Activated T-cell treated with anti-CD3 and anti-CD28 coated beads for 24 hours (primary cell): ENCODE measurements around the gene MRPS35.
"Not testable (repeated sequence)": the region's sequence is repeated elsewhere in the genome, so short reads cannot be mapped to it uniquely, and the experiment has no call there.

Source experiments
- DNase-seq: peaks from one replicate; pipeline ENCODE4 v3.0.0-alpha.2; 2020; ENCODE audit warnings: low read depth

The MRPS35 gene

DNA sequence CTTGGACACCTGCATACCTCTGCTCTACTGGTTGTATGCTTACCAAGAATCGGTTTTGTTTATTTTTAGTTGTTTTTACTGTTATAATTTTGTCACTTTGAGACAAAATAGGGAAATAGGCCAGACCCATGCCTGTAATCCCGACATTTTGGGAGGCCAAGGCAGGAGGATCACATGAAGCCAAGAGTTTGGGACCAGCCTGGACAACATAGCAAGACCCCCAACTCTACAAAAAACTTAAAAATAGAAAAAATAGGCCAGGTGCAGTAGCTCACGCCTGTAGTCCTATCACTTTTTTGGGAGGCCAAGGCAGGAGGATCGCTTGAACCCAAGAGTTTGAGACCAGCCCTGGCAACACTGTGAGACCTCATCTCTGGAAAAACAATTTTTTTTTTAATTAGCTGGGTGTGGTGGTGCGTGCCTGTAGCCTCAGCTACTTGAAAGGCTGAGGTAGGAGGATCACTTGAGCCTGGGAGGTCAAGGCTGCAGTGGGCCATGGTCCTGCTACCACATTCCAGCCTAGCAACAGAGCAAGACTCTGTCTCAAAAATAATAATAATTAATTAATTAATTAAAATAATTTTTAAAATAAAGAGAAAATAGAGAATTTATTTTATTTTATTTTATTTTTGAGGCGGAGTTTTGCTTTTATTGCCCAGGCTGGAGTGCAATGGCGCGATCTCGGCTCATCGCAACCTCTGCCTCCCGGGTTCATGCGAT lies 1.3 kb upstream of the MRPS35 start:
- no peak for DNase-seq

DNA sequence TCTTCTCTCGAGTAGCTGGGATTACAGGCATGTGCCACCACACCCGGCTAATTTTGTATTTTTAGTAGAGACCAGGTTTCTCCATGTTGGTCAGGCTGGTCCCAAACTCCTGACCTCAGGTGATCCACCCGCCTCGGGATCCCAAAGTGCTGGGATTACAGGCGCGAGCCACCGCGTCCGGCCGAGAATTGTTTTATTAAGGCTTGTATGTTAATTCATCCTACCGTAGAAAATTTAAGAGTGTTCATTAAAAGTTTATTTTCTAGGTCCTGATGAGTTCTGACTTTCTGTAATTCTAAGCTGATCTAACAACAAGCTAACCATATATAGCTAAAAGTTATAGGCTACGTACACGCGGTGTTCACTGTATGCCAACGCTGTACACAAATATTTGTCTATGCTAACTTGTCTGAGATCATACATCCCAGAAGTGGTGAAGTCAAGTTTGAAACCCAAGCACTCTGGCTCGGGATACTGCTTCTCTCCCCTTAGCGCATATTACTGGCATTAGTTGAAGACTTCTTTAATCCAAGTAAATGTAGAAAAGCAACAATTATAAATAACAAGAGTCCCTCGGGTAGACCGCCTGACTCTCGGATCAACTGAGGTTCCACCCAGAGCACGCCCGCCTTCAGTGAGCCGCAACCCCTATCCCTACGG lies 570 bp upstream of the MRPS35 start:
- DNase-seq: no peak

DNA sequence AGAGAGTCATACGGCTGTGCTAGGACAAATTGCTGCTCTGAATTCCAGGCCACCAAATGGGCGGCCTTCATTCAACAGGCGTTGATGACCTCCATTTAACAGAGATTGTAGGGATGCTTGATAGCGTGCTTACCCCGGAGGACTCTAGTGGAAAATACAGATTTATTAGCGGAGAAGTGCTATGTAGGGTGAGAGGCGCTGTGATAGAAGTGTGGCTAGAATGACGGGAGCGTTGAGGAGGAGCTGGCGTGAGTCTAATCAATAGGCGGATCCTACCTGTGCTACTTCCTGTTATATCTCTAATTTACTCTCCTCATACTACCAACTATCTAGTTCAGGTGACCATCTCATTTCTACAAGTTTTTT lies 668 bp downstream of the MRPS35 start:
- DNase-seq: no peak

DNA sequence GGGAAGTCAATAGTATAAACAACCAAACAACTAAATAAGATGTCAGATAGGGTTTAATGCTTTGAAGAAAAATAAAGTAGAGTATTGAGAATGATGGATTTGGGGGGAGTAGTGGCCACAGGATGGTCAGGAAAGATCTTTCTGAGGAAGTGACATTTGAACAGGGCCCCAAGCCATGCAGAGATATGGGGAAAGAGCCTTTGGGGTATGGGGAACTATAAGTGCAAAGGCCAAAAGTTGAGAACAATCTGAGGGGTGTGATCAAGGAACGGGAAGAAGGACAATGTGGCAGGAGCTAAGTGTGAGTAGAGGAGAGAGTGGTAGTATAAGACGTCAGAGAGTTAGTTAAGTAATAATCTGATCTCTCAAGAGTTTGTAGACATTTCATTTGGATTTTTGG lies 1.3 kb downstream of the MRPS35 start:
- DNase-seq: no peak

DNA sequence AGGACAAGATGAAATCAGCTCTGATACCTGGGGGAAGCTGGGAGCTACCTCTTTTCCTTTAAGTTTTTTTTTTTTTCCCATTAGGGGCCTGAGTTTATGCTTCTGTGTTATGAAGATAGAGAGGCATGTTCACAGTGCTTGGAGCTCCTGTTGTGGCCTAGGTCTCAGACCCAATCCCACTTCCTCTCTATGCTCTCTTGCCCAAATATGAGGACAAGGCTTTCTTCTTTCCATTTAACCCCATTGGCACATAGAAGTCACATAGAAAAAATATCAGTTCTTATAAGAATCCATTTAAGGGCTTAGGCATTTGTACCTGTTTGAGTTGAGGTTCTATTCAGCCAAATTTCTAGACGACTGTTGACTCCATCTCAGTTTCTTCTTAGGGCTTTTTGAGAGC lies 12.6 kb downstream of the MRPS35 start:
- DNase-seq: no peak

DNA sequence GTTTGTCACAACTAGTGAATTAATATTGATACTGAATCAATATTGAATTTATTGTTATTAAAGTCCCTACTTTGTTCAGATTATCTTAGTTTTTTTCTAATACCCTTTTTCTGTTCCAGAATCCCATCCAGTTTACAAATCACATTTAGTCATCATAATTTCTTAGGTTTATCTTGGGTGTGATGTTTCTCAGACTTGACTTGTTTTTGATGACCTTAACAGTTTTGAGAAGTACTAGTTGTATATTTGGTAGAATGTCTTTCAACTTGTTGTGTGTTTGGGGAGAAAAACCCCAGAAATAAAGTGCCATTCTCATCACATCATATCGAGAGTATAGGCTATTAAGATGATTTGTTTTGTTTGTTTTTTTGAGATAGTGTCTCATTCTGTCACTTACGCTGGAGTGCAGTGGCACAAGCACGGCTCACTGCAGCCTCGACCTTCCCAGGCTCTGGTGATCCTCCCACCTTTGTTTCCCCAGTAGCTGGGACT lies 19.5 kb downstream of the MRPS35 start:
- no peak for DNase-seq

DNA sequence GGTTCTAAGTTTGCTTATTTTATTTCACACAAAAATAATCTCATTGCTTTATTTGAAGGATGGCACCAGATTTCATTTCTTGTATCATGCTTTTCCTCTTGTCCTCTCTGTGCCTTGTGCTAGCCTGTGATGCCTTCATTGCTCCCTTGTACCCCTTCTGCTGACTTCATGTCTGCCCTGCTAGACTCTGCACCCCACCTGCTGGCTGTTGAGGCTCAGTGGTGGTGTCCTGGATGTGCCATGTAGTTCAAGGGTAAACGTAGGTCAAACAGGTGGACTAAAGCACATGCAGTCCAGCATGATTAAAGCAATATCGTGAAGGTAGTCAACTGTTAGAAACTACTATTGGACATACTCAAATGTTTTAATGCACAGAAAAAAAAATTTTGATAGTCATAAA lies 21.6 kb downstream of the MRPS35 start:
- no peak for DNase-seq

DNA sequence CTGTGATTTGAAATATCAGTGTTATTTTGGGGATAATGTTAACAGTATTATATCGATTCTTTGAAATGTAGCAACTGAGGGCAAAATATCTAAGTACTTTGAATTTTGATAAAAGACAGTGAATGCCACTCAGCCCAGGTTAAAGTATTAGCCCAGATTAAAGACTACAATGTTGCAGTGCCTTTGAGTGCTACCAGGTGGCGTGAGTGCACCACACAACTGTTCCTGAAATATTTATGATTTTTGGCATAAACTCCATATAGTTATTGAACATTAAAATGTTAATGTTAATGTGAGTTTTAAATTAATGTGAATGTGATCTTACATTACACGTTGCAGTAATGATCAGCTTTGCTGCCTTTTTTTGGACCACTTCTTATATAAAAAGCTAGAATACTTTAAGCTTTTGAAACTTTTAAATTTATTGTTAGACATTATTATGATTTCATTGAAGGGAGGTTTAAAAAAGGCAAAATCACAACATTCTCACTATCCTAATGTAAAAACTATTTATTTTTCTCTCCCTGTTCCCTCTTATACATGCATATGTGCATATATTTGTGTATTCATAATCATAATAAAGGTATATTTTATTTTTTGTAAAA lies 22.5 kb downstream of the MRPS35 start:
- no peak for DNase-seq

DNA sequence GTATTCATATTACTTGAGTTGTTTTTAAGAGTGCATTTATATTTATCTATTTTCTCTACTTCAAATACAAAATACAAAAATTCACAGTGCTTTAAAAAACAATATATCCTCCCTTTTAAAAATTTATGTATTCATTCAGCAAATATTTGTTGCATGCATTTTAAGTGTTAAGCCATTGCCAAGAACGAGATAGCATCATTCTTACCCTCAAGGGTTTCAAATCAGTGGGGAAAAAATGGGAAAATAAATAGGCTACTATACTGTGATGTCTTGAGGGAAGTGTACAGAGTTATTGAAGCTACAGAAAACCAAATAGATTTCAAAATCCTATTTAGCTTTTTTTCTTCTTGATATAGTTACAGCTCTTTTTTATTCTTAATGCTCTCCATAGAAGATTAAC lies 23.2 kb downstream of the MRPS35 start:
- DNase-seq: no peak

DNA sequence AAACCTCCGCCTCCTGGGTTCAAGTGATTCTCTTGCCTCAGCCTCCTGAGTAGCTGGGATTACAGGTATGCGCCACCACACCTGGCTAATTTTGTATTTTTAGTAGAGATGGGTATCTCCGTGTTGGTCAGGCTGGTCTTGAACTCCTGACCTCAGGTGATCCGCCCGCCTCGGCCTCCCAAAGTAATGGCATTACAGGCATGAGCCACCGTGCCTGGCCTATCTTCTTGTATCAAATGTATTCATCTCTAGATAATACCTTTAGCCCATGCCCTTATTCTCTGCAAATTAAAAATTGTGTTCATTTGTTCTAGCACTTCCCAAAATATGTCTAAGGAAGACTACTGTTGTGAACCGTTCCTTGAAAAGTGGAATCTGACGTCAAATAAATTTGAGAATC lies 23.7 kb downstream of the MRPS35 start:
- DNase-seq: not testable (repeated sequence)

DNA sequence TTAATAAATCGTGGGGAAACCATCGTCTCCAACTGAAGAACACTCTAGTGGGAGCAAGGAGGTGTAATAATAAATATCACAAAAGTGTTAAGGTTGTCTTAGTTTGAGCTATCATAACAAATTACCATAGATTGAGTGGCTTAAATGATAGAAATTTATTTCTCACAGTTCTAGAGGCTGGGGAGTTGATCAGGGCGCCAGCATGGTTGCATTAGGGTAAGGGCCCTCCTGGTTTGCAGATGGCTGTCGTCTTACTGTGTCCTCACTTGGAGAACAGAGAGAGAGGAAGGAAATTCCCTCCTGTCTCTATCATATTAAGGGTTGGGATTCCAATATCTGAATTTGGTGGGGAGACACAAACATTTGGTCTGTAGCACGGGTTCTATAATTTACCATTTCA lies 33.0 kb downstream of the MRPS35 start:
- DNase-seq: no peak

DNA sequence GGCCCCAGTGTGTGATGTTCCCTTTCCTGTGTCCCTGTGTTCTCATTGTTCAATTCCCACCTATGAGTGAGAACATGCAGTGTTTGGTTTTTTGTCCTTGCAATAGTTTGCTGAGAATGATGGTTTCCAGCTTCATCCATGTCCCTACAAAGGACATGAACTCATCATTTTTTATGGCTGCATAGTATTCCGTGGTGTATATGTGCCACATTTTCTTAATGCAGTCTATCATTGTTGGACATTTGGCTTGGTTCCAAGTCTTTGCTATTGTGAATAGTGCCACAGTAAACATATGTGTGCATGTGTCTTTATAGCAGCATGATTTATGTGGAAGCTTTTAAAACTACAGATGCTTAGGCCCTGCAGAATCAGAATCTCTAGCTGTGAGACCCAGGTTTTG lies 35.1 kb downstream of the MRPS35 start:
- DNase-seq: not testable (repeated sequence)

DNA sequence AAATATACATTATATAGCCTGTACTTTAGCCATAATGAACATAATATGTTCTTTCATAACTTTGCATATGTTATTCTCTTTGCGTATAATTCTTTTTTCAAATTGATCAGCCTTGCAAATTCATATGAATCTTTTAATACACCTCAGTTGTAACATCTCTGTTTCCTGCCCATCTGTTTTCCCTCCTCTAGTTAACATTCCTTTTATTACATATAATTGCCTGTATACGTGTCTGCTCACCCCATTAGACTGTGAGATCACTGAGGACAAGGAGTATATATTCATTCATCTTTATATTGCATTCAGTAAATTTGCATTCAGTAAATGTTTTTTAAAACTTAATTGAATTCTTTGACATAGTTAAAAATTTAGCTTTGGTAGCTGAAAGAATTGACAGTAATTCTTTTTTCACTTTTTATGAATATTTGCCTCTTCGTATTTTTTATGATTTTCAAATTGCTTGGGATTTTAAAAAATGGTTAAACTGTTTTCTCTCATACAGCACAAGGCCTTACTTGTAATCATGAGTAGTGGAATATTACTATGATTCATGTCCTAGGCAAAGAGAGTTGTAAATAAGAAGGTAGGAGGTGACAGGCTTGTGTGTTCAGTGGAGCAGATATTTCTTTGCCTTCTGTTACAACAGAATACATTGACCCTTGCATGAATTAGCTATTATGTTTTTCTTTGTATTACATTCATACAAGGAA lies 36.6 kb downstream of the MRPS35 start:
- no peak for DNase-seq

DNA sequence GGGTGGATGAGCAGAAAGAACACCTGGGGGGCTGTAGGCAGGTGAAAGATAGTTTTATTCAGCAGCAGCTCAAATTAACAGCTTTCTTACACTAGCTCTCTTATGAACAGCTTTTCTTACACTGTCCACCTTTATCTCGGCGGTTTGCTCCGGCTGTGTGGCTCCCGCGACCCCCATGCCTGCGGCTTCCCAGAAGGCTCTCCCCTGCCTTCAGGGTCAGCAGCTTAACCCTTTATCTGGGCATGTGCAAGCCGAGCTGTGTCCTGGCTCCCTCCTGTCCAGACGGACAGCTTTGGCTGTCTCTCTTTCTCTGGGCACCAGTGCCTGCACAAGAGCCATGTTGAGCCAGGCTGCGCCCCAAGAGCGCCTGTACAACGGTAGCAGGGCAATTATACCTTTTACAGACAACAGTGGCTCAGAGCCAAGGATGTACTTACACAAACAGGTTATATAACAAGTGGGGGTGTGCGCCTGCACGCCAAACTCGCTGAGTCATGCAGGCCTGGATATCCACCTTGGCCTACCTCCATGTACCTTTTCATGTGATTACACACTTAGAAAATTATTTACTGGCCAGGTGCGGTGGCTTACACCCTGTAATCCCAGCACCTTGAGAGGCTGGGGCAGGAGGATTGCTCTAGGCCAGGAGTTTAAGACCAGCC lies 40.9 kb downstream of the MRPS35 start:
- DNase-seq: no peak

DNA sequence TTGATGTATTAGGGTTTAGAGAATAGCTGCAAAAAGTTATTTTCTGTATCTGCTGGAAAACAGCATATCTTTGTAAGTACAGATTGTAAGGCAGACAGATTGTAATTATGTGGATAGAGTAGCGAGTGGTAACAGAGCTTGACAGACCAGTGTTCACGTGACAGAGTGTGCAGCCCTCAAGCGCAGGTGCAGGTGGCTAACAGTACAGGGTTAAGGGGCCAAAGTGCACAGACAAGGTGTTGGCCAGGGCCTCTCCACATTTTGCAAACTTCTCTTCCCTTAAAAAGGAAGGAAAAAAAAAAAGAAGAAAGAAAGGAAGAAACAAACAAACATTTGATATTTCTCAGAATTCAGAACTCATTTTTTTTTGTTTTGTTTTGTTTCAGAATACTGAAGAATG lies 44.2 kb downstream of the MRPS35 start:
- DNase-seq: no peak

DNA sequence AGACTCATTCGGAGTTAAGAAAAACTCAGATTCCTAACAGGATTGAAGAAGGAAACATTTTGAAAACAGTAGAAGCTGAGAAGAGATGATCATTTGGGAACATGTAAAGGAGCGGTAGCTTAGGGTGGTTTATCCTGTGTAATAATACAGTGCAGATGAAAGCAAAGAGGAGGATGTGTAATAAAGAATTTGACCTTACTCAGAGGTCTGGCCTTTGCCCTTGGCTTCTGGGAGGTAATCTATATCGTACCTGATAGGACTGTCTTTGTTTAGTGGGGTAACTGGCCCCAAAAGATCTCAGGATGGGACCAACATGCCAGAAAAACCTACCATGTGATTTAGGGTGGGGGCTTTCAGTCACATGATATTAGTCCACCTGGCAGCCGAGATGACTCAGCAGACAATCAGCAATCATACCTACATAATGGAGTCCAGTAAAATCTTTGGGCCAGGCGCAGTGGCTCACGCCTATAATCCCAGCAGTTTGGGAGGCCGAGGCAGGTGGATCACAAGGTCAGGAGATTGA lies 46.1 kb downstream of the MRPS35 start:
- no peak for DNase-seq

DNA sequence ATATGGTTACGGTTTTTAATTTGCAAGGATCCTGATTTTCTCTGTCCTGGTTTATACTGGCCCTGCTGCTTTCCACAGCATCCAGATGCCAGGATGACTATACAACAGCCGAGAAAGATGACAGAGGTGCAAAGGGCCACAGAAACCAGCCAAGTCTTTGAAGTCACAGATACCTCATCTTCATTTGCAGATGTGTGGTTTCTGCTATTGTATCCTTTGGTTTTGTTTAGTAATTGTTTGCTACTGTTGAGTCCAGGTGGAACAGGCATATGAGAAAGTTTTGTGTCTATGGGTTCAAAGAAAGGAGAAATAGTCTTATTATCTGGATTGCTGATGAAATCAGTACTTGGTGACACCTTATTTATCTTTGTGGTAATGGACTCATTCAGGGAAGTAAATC lies 52.1 kb downstream of the MRPS35 start:
- no peak for DNase-seq

DNA sequence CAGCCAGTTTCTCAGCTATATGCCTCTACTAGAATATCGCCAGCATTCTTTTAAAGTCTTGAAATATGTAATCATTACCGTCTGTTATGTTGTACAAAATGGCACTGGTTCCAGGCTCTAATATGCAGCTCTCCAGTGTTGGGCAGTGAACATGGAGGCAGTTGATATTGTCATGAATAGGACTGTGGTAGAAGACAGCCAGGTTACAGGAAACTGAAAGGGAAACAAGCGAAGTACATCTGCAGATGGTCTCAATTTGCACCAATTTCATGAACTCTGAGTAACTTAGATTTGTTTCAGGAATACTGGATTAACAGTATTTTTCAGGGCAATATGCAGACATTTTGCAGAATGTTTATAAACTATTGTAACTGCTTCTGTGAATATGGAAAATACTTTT lies 56.0 kb downstream of the MRPS35 start:
- DNase-seq: no peak

DNA sequence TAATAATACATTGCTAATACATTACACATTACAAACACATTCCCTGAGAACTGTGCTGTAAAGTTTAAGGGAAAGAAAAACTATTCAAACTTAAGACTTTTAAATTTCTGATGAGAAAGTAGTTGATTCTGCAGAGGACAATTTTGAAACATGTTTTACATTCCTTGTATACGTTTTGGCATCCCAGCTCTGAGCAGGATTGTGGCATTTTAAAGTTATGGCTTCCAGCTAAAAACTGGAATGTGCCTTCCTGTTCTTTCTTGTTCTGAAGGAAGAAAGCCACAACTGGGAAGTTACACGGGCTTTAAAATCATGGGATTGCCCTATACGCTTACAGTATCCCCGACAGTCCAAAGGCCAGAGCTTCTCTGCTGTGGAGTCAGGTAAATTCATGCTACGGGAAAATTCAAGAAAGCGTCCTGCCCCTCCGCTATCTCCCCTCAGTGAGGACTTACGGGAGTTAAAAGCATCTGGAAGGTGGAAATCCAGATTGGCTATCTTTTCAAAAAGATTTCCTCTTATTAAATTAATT lies 58.6 kb downstream of the MRPS35 start:
- DNase-seq: no peak

DNA sequence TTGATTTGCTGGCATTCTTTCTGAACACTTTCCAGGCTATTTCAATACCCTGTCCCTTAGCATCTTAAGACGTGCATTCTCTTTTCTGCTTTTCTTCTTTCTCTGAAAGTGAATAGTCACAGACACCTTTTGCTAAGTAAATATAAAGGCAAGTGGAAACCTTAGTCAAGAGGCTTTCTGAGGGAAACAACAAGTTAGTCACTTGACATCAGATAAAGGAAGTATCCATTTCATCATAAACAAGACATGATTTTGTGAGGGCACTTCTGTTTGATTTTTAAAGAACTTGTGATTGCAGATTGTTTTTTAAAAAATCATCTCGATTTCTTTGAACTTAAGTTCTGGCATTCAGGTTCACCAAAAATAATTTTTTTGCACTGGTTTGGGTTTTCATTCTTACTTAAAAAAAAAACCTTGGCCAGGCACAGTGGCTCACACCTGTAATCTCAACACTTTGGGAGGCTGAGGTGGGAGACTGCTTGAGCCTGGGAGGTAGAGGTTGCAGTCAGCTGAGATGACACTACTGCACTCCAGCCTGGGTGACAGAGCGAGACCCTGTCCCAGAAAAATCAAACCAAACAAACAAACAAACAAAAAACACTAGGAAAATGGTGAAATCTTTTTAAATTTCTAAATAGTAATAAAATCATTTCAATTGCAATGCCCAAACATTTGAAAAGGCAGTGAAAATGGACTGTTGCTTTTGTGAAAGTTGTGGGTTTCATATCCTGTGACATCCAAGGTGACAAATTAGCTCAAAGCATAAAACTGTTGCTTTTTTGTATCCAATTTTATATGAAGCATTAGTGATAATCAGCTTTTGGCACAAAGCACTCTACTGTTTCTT lies 61.1 kb downstream of the MRPS35 start:
- no peak for DNase-seq
